OCI-LY3 (cell line): Measurements from ENCODE around the gene GPRC5D.

Source experiments
- H2AFZ ChIP-seq: fragments of 200-600, 300-600 bp; shearing (Covaris generic); 2 replicates; pipeline ENCODE4 v1.6.0; 2014; ENCODE audit warnings: antibody characterized with exemption, low read depth, low read length
- H3K27ac ChIP-seq: fragments of 200-600, 300-600 bp; sonication (generic); 2 replicates; pipeline ENCODE4 v1.5.1; 2014; ENCODE audit warnings: mild to moderate bottlenecking, low read length, moderate library complexity, mixed read lengths
- H3K27me3 ChIP-seq: fragments of 200-600, 300-600 bp; sonication (generic); 2 replicates; pipeline ENCODE4 v1.6.1; 2014; ENCODE audit warnings: low read depth, low read length, mixed read lengths
- H3K36me3 ChIP-seq: fragments of 200-600, 300-600 bp; sonication (generic); replicated peaks from 2 replicates; pipeline ENCODE3; 2014; ENCODE audit warnings: low read depth, low read length, mixed read lengths
- H3K4me1 ChIP-seq: fragments of 300-600, 200-600 bp; sonication (generic); 2 replicates; pipeline ENCODE4 v1.6.1; 2014; ENCODE audit warnings: low read length, mixed read lengths
- H3K4me2 ChIP-seq: fragments of 200-600, 300-600 bp; sonication (generic); 2 replicates; pipeline ENCODE4 v1.6.1; 2014; ENCODE audit warnings: low read length, mixed read lengths
- H3K4me3 ChIP-seq: fragments of 300-600, 200-600 bp; sonication (generic); 2 replicates; pipeline ENCODE4 v1.5.1; 2014; ENCODE audit warnings: antibody characterized with exemption, mild to moderate bottlenecking, low read length, moderate library complexity
- H3K79me2 ChIP-seq: fragments of 300-600, 200-600 bp; shearing (Covaris generic); 2 replicates; pipeline ENCODE4 v1.6.1; 2014; ENCODE audit warnings: mild to moderate bottlenecking, low read length, mixed read lengths
- H3K9ac ChIP-seq: fragments of 300-600, 200-600 bp; shearing (Covaris generic); 2 replicates; pipeline ENCODE4 v1.6.0; 2014; ENCODE audit warnings: mild to moderate bottlenecking, low read length, moderate library complexity
- H3K9me3 ChIP-seq: fragments of 200-600, 300-600 bp; shearing (Covaris generic); 2 replicates; pipeline ENCODE4 v1.6.1; 2014; ENCODE audit warnings: low read length, mixed read lengths; ENCODE audit not compliant: insufficient read depth
- H4K20me1 ChIP-seq: fragments of 200-600, 300-600 bp; sonication (generic); 2 replicates; pipeline ENCODE4 v1.6.1; 2016; ENCODE audit warnings: low read length, mixed read lengths; ENCODE audit not compliant: insufficient read depth
- EZH2phosphoT487 ChIP-seq: fragments of 200-600 bp; shearing (Covaris generic); IDR thresholded peaks from 2 replicates; pipeline ENCODE4 v1.6.1; 2018; ENCODE audit warnings: antibody characterized with exemption, mixed run types, low read depth
- TF ChIP-seq, protein P1 (sequence below): fragments of 200-600, 300-600 bp; sonication (generic); IDR thresholded peaks from 2 replicates; pipeline ENCODE4 v1.5.1; 2014; ENCODE audit warnings: antibody characterized with exemption, low read length, low read depth

Gene GPRC5D

DNA sequence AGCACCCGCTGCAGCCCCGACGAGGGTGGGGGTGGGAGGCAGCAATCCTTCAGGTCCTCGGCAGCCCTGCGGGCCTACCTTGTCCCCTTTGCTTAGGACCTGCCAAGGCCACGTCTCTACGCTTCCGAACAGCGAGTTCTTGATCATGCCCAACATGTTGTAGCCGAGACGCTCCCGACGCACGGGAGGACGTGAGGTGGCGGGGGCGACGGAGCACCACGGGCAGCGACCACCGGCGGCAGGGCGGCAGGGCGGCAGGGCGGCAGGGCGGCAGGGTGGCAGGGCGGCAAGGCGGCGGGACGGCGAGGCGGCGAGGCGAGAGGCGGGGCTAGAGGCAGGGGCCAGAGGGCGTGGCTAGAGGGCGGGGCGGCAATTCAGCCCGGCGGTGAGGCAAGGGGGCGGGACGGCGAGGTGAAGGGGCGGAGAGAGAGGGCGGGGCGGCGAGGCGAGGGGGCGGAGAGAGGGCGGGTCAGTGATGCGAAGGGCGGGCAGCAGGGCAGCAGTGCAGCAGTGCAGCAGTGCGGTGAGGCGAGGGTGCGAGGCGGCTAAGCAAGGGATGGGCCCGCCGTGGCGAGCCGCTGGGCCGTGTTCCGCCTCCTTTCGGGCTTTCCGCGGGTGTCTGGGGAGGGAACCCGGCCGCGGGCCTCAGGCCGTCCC lies 48.1 kb upstream of the GPRC5D start, which contains the start of gene HEBP1:
Gene HEBP1, minus strand, starts transcription at position 307 of the 657 bp plus-strand sequence. Its CDS starts 151 bp downstream, at position 156.
- no peak within 1 kb of the TSS for H3K27ac ChIP-seq
- no peaks in the 10 kb centered on the region for H4K20me1 ChIP-seq
- peaks cover 63% of the 10 kb centered on the region for H3K27me3 ChIP-seq
- no peaks in the 10 kb centered on the region for H3K36me3 ChIP-seq
- H3K4me2 ChIP-seq = peak within 1 kb of the TSS; percentile 73
- peak within 1 kb of the TSS; percentile 31 for H3K9ac ChIP-seq
- no peaks in the 10 kb centered on the region for H3K4me1 ChIP-seq
- peak within 1 kb of the TSS; percentile 35 for H2AFZ ChIP-seq
- no peaks in the 10 kb centered on the region for H3K9me3 ChIP-seq
- H3K79me2 ChIP-seq = no peaks in the 10 kb centered on the region
- H3K4me3 ChIP-seq = peak within 1 kb of the TSS; percentile 79
- TF ChIP-seq, protein P1, sequence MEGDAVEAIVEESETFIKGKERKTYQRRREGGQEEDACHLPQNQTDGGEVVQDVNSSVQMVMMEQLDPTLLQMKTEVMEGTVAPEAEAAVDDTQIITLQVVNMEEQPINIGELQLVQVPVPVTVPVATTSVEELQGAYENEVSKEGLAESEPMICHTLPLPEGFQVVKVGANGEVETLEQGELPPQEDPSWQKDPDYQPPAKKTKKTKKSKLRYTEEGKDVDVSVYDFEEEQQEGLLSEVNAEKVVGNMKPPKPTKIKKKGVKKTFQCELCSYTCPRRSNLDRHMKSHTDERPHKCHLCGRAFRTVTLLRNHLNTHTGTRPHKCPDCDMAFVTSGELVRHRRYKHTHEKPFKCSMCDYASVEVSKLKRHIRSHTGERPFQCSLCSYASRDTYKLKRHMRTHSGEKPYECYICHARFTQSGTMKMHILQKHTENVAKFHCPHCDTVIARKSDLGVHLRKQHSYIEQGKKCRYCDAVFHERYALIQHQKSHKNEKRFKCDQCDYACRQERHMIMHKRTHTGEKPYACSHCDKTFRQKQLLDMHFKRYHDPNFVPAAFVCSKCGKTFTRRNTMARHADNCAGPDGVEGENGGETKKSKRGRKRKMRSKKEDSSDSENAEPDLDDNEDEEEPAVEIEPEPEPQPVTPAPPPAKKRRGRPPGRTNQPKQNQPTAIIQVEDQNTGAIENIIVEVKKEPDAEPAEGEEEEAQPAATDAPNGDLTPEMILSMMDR = no peak
- TF ChIP-seq EZH2phosphoT487 = no peak

DNA sequence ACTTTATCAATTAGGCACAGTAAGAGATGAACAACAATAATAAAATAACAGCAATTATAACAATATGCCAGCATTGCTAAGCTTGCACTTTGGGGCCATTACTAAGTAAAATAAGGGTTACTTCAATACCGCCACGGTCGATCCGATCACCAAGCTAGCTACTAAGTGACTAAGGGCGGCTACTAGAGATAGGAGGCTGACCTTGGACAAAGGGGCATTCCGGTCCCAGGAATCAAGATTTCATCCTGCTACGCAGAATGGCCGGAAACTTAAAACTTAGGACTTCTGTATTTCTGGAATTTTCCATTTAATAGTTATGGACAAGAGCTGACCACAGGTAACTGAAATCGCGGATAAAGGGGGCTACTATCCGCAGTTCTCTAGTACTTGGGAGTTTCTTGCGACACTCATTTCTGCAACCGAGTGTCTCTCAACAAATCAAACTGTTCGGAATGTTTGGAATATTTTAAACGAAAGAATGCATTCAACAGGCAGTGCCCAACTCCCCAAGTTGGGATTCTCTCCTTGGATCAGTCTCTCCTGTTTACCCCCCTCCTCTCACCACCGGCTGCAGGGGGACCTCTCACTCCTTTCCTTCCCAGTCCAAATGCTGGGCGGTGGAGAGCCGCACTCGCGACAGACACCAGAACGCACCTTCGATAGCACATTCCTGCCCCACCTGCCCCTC lies 47.4 kb upstream of the GPRC5D start:
- no peaks in the 10 kb centered on the region for H3K9me3 ChIP-seq
- H3K27ac ChIP-seq = no peak overlapping the region
- peak overlapping the region; percentile 73 for H3K4me2 ChIP-seq
- peaks cover 65% of the 10 kb centered on the region for H3K27me3 ChIP-seq
- no peaks in the 10 kb centered on the region for H3K4me1 ChIP-seq
- TF ChIP-seq, protein P1 = no peak
- no peak for TF ChIP-seq EZH2phosphoT487
- H3K9ac ChIP-seq = no peak overlapping the region
- H3K4me3 ChIP-seq = peak overlapping the region; percentile 79
- no peaks in the 10 kb centered on the region for H3K79me2 ChIP-seq
- no peaks in the 10 kb centered on the region for H4K20me1 ChIP-seq
- peak overlapping the region; percentile 35; the same call in 1 of the 2 replicates for H2AFZ ChIP-seq
- no peaks in the 10 kb centered on the region for H3K36me3 ChIP-seq

- Histone ChIP-seq H3K27me3 (peaks cover 70% of the 10 kb centered on the region), H3K36me3 (no peaks in the 10 kb centered on the region), H3K4me2 (no peak overlapping the region), H3K79me2 (no peaks in the 10 kb centered on the region), H3K27ac (no peak overlapping the region), H3K9me3 (no peaks in the 10 kb centered on the region), H3K4me3 (no peak overlapping the region), H3K4me1 (no peaks in the 10 kb centered on the region), H2AFZ (no peak overlapping the region), H4K20me1 (no peaks in the 10 kb centered on the region), H3K9ac (no peak overlapping the region)
- TF ChIP-seq, protein P1 = no peak
- TF ChIP-seq EZH2phosphoT487 = no peak
Measured at GRCh38 chr12:12998248-12998647, 46.3 kb upstream of the GPRC5D start.

- no peak overlapping the region for H3K4me2 ChIP-seq
- no peaks in the 10 kb centered on the region for H4K20me1 ChIP-seq
- no peak overlapping the region for H3K9ac ChIP-seq
- H3K4me1 ChIP-seq = no peaks in the 10 kb centered on the region
- no peaks in the 10 kb centered on the region for H3K9me3 ChIP-seq
- H3K4me3 ChIP-seq = no peak overlapping the region
- H3K36me3 ChIP-seq = no peaks in the 10 kb centered on the region
- H3K79me2 ChIP-seq = no peaks in the 10 kb centered on the region
- H3K27me3 ChIP-seq = peaks cover 67% of the 10 kb centered on the region
- H3K27ac ChIP-seq = no peak overlapping the region
- no peak overlapping the region for H2AFZ ChIP-seq
- TF ChIP-seq EZH2phosphoT487 = no peak
- TF ChIP-seq, protein P1 = no peak
Measured at GRCh38 chr12:12997734-12998133, 45.8 kb upstream of the GPRC5D start.
